H9 (cell line): ENCODE data around the gene STMN3. TPM values are rescaled to one million over a fixed set of nuclear protein-coding genes. Genes with fewer than 3 reads are reported as not detected.

Source experiments
- DNase-seq: peaks from one replicate; pipeline ENCODE4 v3.0.0-alpha.2; 2017
- H2AFZ ChIP-seq: one replicate; pipeline ENCODE4 v1.6.1; 2013; ENCODE audit warnings: mild to moderate bottlenecking, low read length, control low read depth, moderate library complexity
- H2AK5ac ChIP-seq: 2 replicates; pipeline ENCODE4 v1.6.1; 2013; ENCODE audit warnings: low read length, control low read depth, mixed read lengths; ENCODE audit not compliant: insufficient read length
- H2BK120ac ChIP-seq: one replicate; pipeline ENCODE4 v1.6.1; 2013; ENCODE audit warnings: low read depth, mild to moderate bottlenecking, low read length, control low read depth, inconsistent platforms; ENCODE audit not compliant: poor library complexity, severe bottlenecking
- H2BK12ac ChIP-seq: 2 replicates; pipeline ENCODE4 v1.6.1; 2013; ENCODE audit warnings: low read length, control low read depth, mixed read lengths, low read depth; ENCODE audit not compliant: insufficient read length
- H2BK15ac ChIP-seq: 2 replicates; pipeline ENCODE4 v1.6.1; 2013; ENCODE audit warnings: low read depth, low read length, control low read depth
- H2BK20ac ChIP-seq: one replicate; pipeline ENCODE4 v1.6.1; 2013; ENCODE audit warnings: low read depth, mild to moderate bottlenecking, low read length, control low read depth, inconsistent platforms; ENCODE audit not compliant: poor library complexity, severe bottlenecking
- H2BK5ac ChIP-seq: 2 replicates; pipeline ENCODE4 v1.6.1; 2013; ENCODE audit warnings: low read length, control low read depth, mixed read lengths; ENCODE audit not compliant: insufficient read length
- H3K14ac ChIP-seq: 2 replicates; pipeline ENCODE4 v1.6.1; 2013; ENCODE audit warnings: low read length, control low read depth; ENCODE audit not compliant: insufficient read depth
- H3K18ac ChIP-seq: 2 replicates; pipeline ENCODE4 v1.6.1; 2013; ENCODE audit warnings: low read depth, mild to moderate bottlenecking, mixed read lengths, low read length, control low read depth; ENCODE audit not compliant: insufficient read length
- H3K23ac ChIP-seq: 2 replicates; pipeline ENCODE4 v1.6.1; 2013; ENCODE audit warnings: low read length, control low read depth, mixed read lengths, low read depth; ENCODE audit not compliant: insufficient read length
- H3K23me2 ChIP-seq: 2 replicates; pipeline ENCODE4 v1.6.1; 2013; ENCODE audit warnings: low read depth, mild to moderate bottlenecking, mixed read lengths, low read length, control low read depth; ENCODE audit not compliant: insufficient read length, poor library complexity, severe bottlenecking
- H3K27ac ChIP-seq: 2 replicates; pipeline ENCODE4 v1.5.1; 2013; ENCODE audit warnings: low read length, control low read depth, mixed read lengths, low read depth; ENCODE audit not compliant: insufficient read length
- H3K27me3 ChIP-seq: 2 replicates; pipeline ENCODE4 v1.6.1; 2013; ENCODE audit warnings: low read length, control low read depth, inconsistent platforms; ENCODE audit not compliant: insufficient read depth
- H3K4ac ChIP-seq: 2 replicates; pipeline ENCODE4 v1.6.1; 2013; ENCODE audit warnings: low read depth, mild to moderate bottlenecking, control low read depth, inconsistent platforms, low read length, moderate library complexity
- H3K4me1 ChIP-seq: 2 replicates; pipeline ENCODE4 v1.6.1; 2013; ENCODE audit warnings: low read length, control low read depth, inconsistent platforms; ENCODE audit not compliant: insufficient read depth
- H3K4me2 ChIP-seq: 2 replicates; pipeline ENCODE4 v1.6.1; 2013; ENCODE audit warnings: low read length, control low read depth, mixed read lengths; ENCODE audit not compliant: insufficient read length, insufficient read depth
- H3K56ac ChIP-seq: 2 replicates; pipeline ENCODE4 v1.6.1; 2013; ENCODE audit warnings: low read depth, mild to moderate bottlenecking, mixed read lengths, low read length, control low read depth; ENCODE audit not compliant: insufficient read length
- H3K79me1 ChIP-seq: 2 replicates; pipeline ENCODE4 v1.6.1; 2013; ENCODE audit warnings: low read depth, mild to moderate bottlenecking, moderate library complexity, low read length, control low read depth, inconsistent platforms; ENCODE audit not compliant: insufficient read depth, poor library complexity, severe bottlenecking
- H3K79me2 ChIP-seq: 2 replicates; pipeline ENCODE4 v1.6.1; 2013; ENCODE audit warnings: low read length, control low read depth, inconsistent platforms; ENCODE audit not compliant: insufficient read depth
- H3K9ac ChIP-seq: 2 replicates; pipeline ENCODE4 v1.6.1; 2013; ENCODE audit warnings: low read length, control low read depth, mixed read lengths; ENCODE audit not compliant: insufficient read length; ENCODE audit errors: extremely low read depth
- H3K9me3 ChIP-seq: one replicate; pipeline ENCODE4 v1.6.1; 2013; ENCODE audit warnings: low read depth, low read length, inconsistent platforms; ENCODE audit not compliant: control insufficient read depth
- H3T11ph ChIP-seq: one replicate; pipeline ENCODE4 v1.6.1; 2013; ENCODE audit warnings: mild to moderate bottlenecking, low read length, control low read depth, inconsistent platforms
- H4K20me1 ChIP-seq: one replicate; pipeline ENCODE4 v1.6.1; 2013; ENCODE audit not compliant: control insufficient read depth, insufficient read length, insufficient read depth
- H4K5ac ChIP-seq: 2 replicates; pipeline ENCODE4 v1.6.1; 2013; ENCODE audit warnings: low read depth, mild to moderate bottlenecking, mixed read lengths, low read length, control low read depth; ENCODE audit not compliant: insufficient read length
- H4K8ac ChIP-seq: replicated peaks from 2 replicates; pipeline ENCODE4 v1.6.1; 2013; ENCODE audit warnings: low read length, control low read depth, mixed read lengths, low read depth; ENCODE audit not compliant: insufficient read length
- H4K91ac ChIP-seq: 2 replicates; pipeline ENCODE4 v1.6.1; 2013; ENCODE audit warnings: low read depth, mild to moderate bottlenecking, moderate library complexity, mixed read lengths, low read length, control low read depth; ENCODE audit not compliant: insufficient read length
- H3K27ac Mint-ChIP-seq, 3 experiments: 2 replicates in 2 of 3; 3 replicates in 1 of 3; pipeline ENCODE4 v1.8.0; 2020 to 2021; ENCODE audit warnings: mixed read lengths in 3 of 3, mild to moderate bottlenecking in 1 of 3, moderate library complexity in 1 of 3
- H3K27me3 Mint-ChIP-seq: 2 replicates; pipeline ENCODE4 v1.8.0; 2021; ENCODE audit warnings: low read depth, mild to moderate bottlenecking, moderate library complexity, mixed read lengths
- H3K36me3 Mint-ChIP-seq, 3 experiments: 2 replicates in 2 of 3; 3 replicates in 1 of 3; pipeline ENCODE4 v1.8.0; 2020 to 2021; ENCODE audit warnings: low read depth in 3 of 3, mixed read lengths in 3 of 3; ENCODE audit not compliant: insufficient read depth in 1 of 3
- H3K4me1 Mint-ChIP-seq, 2 experiments: 2 replicates each; pipeline ENCODE4 v1.8.0; 2020; ENCODE audit warnings: mixed read lengths in 2 of 2
- H3K4me3 Mint-ChIP-seq, 2 experiments: 2 replicates in 1 of 2; 3 replicates in 1 of 2; pipeline ENCODE4 v1.8.0; 2020 to 2021; ENCODE audit warnings: mild to moderate bottlenecking in 2 of 2, mixed read lengths in 2 of 2, moderate library complexity in 1 of 2
- H3K9me3 Mint-ChIP-seq, 2 experiments: 2 replicates in 1 of 2; 3 replicates in 1 of 2; pipeline ENCODE4 v1.8.0; 2020; ENCODE audit warnings: mild to moderate bottlenecking in 2 of 2, mixed read lengths in 2 of 2, moderate library complexity in 1 of 2
- CTCF ChIP-seq: fragments of 200-600 bp; sonication (generic); conservative IDR thresholded peaks from 3 replicates; pipeline ENCODE4 v1.8.0; 2021; ENCODE audit warnings: antibody characterized with exemption, mild to moderate bottlenecking
- WGBS: extraction: QIAGEN DNeasy Blood & Tissue Kit; methylation state at CpG from one replicate; pipeline ENCODE4 v1.1.7; 2013; ENCODE audit warnings: missing lambda C conversion rate, low lambda C conversion rate, mixed read lengths; ENCODE audit not compliant: insufficient read length; ENCODE audit errors: extremely low coverage; 5-methylcytosine and 5-hydroxymethylcytosine counted together
- total RNA-seq: library from RNA; stranded (reverse); gene quantifications from 2 replicates; pipeline ENCODE4 v1.2.1, GENCODE V29; 2021

STMN3 gene
- total RNA-seq, 1 experiment from 2014 or later, result 54.0 TPM

GRCh38 chr20:63702036-63702665 lies 48.9 kb upstream of the STMN3 start:
- Histone ChIP-seq H2BK120ac (no peak overlapping the region), H3K4me1 (no peaks in the 10 kb centered on the region), H3T11ph (no peak overlapping the region), H2BK15ac (no peak overlapping the region), H3K9ac (no peak overlapping the region), H3K27me3 (no peaks in the 10 kb centered on the region), H2AFZ (no peak overlapping the region), H2BK20ac (no peak overlapping the region), H3K23ac (no peak overlapping the region), H4K91ac (no peak overlapping the region), H3K23me2 (peaks cover 5% of the 10 kb centered on the region), H3K9me3 (no peaks in the 10 kb centered on the region), H4K20me1 (no peaks in the 10 kb centered on the region), H2AK5ac (no peak overlapping the region), H3K14ac (no peak overlapping the region; the same call in 1 of the 2 replicates), H2BK5ac (no peak overlapping the region), H3K4me2 (no peak overlapping the region), H3K4ac (no peak overlapping the region), H3K18ac (no peak overlapping the region), H3K56ac (no peak overlapping the region), H3K27ac (no peak overlapping the region), H3K79me1 (peaks cover 3% of the 10 kb centered on the region), H3K79me2 (peaks cover 2% of the 10 kb centered on the region; the same call in 1 of the 2 replicates), H4K8ac (no peak overlapping the region), H4K5ac (no peak overlapping the region), H2BK12ac (no peak overlapping the region)
- H3K9me3 Mint-ChIP-seq, result no peaks in the 10 kb centered on the region
- TF ChIP-seq CTCF, result no peak
- no peak for DNase-seq
- H3K27me3 Mint-ChIP-seq, result peaks cover 3% of the 10 kb centered on the region; the same call in 1 of the 2 replicates
- WGBS, result no CpG with 5 or more reads among the region's 16 CpGs
- H3K27ac Mint-ChIP-seq, result no peak overlapping the region
- peaks cover 16 to 28% (median 26%) of the 10 kb centered on the region in 3 experiments; a peak in 6 of 7 replicates for H3K36me3 Mint-ChIP-seq
- H3K4me3 Mint-ChIP-seq, result no peak overlapping the region; a peak in 1 of 5 replicates
- H3K4me1 Mint-ChIP-seq, result peaks cover 4 to 14% of the 10 kb centered on the region in 2 experiments
